ENCODE results near the gene SPIN2A.

GRCh38 chrX:57121162-57121755 lies 15.9 kb downstream of the SPIN2A start, which contains the start of gene SPIN2B:
- TF ChIP-seq POLR2A (IDR thresholded peaks at IDR 0.05; ENCODE audit: low read depth, low read length) (peak; percentile 83), POLR2AphosphoS5 (IDR thresholded peaks at IDR 0.05; ENCODE audit: low read depth, low read length) (peak; percentile 58)

All from GM12892 (cell line).